Smooth muscle cell (in vitro differentiated cells): Measurements from ENCODE around the gene ANKRD17. TPM values are rescaled to one million over a fixed set of nuclear protein-coding genes. Genes with fewer than 3 reads are reported as not detected.

Experiments used
- DNase-seq: peaks from one replicate; lab custom pipeline; 2025; ENCODE audit not compliant: unreplicated experiment; lab: John Stamatoyannopoulos, UW
- H2AFZ ChIP-seq: fragments of 200-600 bp; sonication (generic); 2 replicates; pipeline ENCODE4 v1.6.0; 2016; ENCODE audit warnings: antibody characterized with exemption, low read depth, mild to moderate bottlenecking
- H3F3A ChIP-seq: fragments of 200-600 bp; sonication (generic); 2 replicates; pipeline ENCODE4 v1.6.0; 2017; ENCODE audit warnings: antibody characterized with exemption, low read depth
- H3K27ac ChIP-seq: fragments of 200-600 bp; sonication (generic); 2 replicates; pipeline ENCODE4 v1.5.1; 2016; ENCODE audit warnings: low read depth, mild to moderate bottlenecking
- H3K27me3 ChIP-seq: fragments of 200-600 bp; sonication (generic); 2 replicates; pipeline ENCODE4 v1.6.1; 2016; ENCODE audit warnings: low read depth, mild to moderate bottlenecking
- H3K36me3 ChIP-seq: fragments of 200-600 bp; sonication (generic); 2 replicates; pipeline ENCODE4 v1.5.1; 2016; ENCODE audit warnings: low read depth
- H3K4me1 ChIP-seq: fragments of 200-600 bp; sonication (generic); 2 replicates; pipeline ENCODE4 v1.5.1; 2016; ENCODE audit warnings: low read depth
- H3K4me2 ChIP-seq: fragments of 200-600 bp; sonication (generic); 2 replicates; pipeline ENCODE4 v1.6.0; 2016; ENCODE audit warnings: mild to moderate bottlenecking
- H3K4me3 ChIP-seq: fragments of 200-600 bp; sonication (generic); 2 replicates; pipeline ENCODE4 v1.5.1; 2016; ENCODE audit warnings: mild to moderate bottlenecking
- H3K79me2 ChIP-seq: fragments of 200-600 bp; sonication (generic); 2 replicates; pipeline ENCODE4 v1.6.0; 2016; ENCODE audit warnings: low read depth, mild to moderate bottlenecking
- H3K9ac ChIP-seq: fragments of 200-600 bp; sonication (generic); 2 replicates; pipeline ENCODE4 v1.6.0; 2016; ENCODE audit warnings: low read depth
- H3K9me3 ChIP-seq: fragments of 200-600 bp; sonication (generic); replicated peaks from 2 replicates; pipeline ENCODE4 v1.5.1; 2016; ENCODE audit warnings: low read depth
- H4K20me1 ChIP-seq: fragments of 200-600 bp; sonication (generic); 2 replicates; pipeline ENCODE4 v1.6.0; 2016; ENCODE audit warnings: low read depth
- WGBS: methylation state at CpG from one replicate; pipeline ENCODE4 v1.1.7; 2016; ENCODE audit warnings: low lambda C conversion rate; 5-methylcytosine and 5-hydroxymethylcytosine counted together
- polyA plus RNA-seq: library from polyadenylated mRNA; unstranded; fragments of >200 nt; fragmentation: Nextera tagmentation; extraction: Ambion mirVana; gene quantifications from 2 replicates; pipeline ENCODE4 v1.2.1, GENCODE V29; 2016
- total RNA-seq: library from RNA; depleted of rRNA; stranded (reverse); fragments of >200 nt; gene quantifications from 2 replicates; pipeline ENCODE4 v1.2.3, GENCODE V29; 2014
- TF ChIP-seq, protein P1 (sequence below): fragments of 200-600 bp; sonication (generic); IDR thresholded peaks from 2 replicates; pipeline ENCODE4 v1.5.1; 2017; ENCODE audit warnings: borderline replicate concordance, mild to moderate bottlenecking, antibody characterized with exemption; ENCODE audit not compliant: insufficient read depth, poor library complexity, severe bottlenecking

ANKRD17 gene
- total and polyA plus RNA-seq, 2 experiments from 2014 or later: 29.7 to 58.0 TPM

DNA sequence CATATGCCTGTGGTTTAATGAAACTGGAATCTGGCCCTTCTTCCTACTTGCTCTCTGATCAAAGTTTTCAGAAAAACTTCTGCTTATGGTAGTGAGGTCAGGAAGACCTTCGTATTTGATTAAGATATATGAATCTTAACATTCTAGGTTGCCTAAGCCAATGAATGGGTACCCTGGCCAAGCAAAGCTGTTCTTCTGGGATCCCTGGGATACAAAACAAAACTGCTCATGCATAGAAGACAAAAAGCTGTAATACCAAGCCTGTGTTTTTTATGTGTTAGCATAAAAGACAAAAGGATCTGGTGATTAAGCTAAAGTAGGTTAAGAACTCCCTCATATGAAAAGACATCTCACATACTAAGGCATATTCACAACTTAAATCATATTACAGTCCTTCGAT, 21.6 kb downstream of the ANKRD17 start:
- H3K4me3 ChIP-seq: no peak overlapping the region
- peaks cover 99% of the 10 kb centered on the region for H3K79me2 ChIP-seq
- no peak overlapping the region for H3K9ac ChIP-seq
- peaks cover 3% of the 10 kb centered on the region for H3K36me3 ChIP-seq
- H3K27me3 ChIP-seq: no peaks in the 10 kb centered on the region
- H3F3A ChIP-seq: no peaks in the 10 kb centered on the region
- DNase-seq: no peak
- TF ChIP-seq, protein P1, sequence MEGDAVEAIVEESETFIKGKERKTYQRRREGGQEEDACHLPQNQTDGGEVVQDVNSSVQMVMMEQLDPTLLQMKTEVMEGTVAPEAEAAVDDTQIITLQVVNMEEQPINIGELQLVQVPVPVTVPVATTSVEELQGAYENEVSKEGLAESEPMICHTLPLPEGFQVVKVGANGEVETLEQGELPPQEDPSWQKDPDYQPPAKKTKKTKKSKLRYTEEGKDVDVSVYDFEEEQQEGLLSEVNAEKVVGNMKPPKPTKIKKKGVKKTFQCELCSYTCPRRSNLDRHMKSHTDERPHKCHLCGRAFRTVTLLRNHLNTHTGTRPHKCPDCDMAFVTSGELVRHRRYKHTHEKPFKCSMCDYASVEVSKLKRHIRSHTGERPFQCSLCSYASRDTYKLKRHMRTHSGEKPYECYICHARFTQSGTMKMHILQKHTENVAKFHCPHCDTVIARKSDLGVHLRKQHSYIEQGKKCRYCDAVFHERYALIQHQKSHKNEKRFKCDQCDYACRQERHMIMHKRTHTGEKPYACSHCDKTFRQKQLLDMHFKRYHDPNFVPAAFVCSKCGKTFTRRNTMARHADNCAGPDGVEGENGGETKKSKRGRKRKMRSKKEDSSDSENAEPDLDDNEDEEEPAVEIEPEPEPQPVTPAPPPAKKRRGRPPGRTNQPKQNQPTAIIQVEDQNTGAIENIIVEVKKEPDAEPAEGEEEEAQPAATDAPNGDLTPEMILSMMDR: no peak
- peak overlapping the region; percentile 12 for H3K27ac ChIP-seq
- no peak overlapping the region for H3K4me2 ChIP-seq
- no peak overlapping the region for H2AFZ ChIP-seq
- no peaks in the 10 kb centered on the region for H3K9me3 ChIP-seq
- H4K20me1 ChIP-seq: peaks cover 77% of the 10 kb centered on the region
- no peaks in the 10 kb centered on the region for H3K4me1 ChIP-seq
- WGBS: 94% methylated on average over 2 of the region's 2 CpGs

DNA sequence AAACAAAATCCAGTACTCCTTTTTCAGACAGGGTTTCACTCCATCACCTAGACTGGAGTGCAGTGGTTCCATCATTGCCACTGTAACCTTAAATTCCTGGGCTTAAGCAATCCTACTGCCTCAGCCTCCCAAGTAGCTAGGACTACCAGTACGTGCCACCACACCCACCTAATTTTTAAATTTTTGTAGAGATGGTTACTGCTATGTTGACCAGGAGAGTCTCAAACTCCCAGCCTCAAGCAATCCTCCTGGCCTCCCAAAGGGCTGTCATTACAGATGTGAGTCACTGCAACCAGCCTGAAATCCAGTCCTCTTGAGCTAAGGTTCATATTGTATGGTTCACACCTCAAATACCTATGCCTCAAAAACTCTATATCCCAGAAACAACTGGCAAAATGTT, 22.4 kb downstream of the ANKRD17 start:
- Histone ChIP-seq H3K79me2 (peaks cover 97% of the 10 kb centered on the region), H3K27ac (no peak overlapping the region), H3K27me3 (no peaks in the 10 kb centered on the region), H3K9me3 (no peaks in the 10 kb centered on the region), H3K36me3 (peaks cover 3% of the 10 kb centered on the region), H3K4me1 (no peaks in the 10 kb centered on the region), H3K9ac (no peak overlapping the region), H3K4me2 (no peak overlapping the region), H2AFZ (no peak overlapping the region), H3F3A (no peaks in the 10 kb centered on the region), H4K20me1 (peaks cover 72% of the 10 kb centered on the region), H3K4me3 (no peak overlapping the region)
- WGBS: 100% methylated on average over 1 of the region's 1 CpG
- no peak for DNase-seq
- TF ChIP-seq, protein P1: no peak

DNA sequence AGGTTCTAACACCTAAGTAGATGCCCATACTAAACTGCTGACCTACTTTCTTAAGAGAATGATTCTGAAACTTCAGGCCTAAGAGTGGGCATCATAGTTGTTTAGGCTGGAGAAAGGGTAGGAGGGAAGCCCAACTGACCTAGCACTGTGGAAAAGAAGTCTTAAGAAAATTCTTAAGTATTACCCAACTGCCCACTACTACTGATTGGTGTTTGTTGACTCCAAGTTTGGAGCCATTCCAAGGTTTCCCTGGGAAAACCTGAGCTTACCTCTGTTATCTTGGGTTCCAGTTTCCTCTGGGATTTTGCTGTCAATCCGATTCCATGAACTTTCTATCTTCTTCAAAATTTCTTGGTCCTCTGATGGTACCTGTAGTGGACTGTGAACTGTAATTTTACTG, 23.9 kb downstream of the ANKRD17 start:
- Histone ChIP-seq H3K36me3 (peaks cover 3% of the 10 kb centered on the region), H4K20me1 (peaks cover 71% of the 10 kb centered on the region), H3F3A (no peaks in the 10 kb centered on the region), H3K9ac (no peak overlapping the region), H2AFZ (no peak overlapping the region), H3K9me3 (no peaks in the 10 kb centered on the region), H3K27me3 (no peaks in the 10 kb centered on the region), H3K4me2 (no peak overlapping the region), H3K4me3 (no peak overlapping the region), H3K79me2 (peaks cover 97% of the 10 kb centered on the region), H3K4me1 (no peaks in the 10 kb centered on the region), H3K27ac (no peak overlapping the region)
- 90% methylated on average over 1 of the region's 1 CpG for WGBS
- no peak for DNase-seq
- TF ChIP-seq, protein P1: no peak
